ENCODE results near the gene SEMA4D. TPM values are rescaled to one million over a fixed set of nuclear protein-coding genes. Genes with fewer than 3 reads are reported as not detected.
A peak's percentile ranks its signal among the peaks of the same experiment; 100 is the strongest.

Gene SEMA4D
- total and polyA plus RNA-seq, 2 of the 13 experiments (the other 11 are each of a cell fraction or from before 2014, with no cell fraction given) = 0.13 to 0.16 TPM

DNA sequence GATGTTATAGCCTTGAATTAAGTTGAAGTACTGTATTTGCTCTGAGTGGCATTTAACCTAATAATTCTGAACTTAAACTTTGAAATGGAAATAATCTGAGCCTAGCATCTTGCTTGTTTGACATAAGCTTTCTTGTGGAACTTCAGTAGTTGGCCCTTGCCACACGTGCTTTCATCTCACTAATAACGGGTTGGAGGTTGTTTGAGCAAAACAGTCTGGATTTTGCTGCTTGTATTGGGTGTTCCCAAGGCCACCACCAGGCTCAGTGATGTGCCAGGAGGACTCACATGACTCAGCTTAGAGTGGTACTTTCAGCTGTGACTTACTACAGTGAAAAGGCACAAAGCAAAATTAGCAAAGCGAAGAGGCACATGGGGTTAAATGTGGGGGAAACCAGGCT is 143.9 kb downstream of the SEMA4D start (continued):
- no peak for TF ChIP-seq RAD21 (CRISPR knock-in tag; IDR thresholded peaks at IDR 0.05)
- no peak for TF ChIP-seq ZNF17 (CRISPR knock-in tag; IDR thresholded peaks at IDR 0.05)

DNA sequence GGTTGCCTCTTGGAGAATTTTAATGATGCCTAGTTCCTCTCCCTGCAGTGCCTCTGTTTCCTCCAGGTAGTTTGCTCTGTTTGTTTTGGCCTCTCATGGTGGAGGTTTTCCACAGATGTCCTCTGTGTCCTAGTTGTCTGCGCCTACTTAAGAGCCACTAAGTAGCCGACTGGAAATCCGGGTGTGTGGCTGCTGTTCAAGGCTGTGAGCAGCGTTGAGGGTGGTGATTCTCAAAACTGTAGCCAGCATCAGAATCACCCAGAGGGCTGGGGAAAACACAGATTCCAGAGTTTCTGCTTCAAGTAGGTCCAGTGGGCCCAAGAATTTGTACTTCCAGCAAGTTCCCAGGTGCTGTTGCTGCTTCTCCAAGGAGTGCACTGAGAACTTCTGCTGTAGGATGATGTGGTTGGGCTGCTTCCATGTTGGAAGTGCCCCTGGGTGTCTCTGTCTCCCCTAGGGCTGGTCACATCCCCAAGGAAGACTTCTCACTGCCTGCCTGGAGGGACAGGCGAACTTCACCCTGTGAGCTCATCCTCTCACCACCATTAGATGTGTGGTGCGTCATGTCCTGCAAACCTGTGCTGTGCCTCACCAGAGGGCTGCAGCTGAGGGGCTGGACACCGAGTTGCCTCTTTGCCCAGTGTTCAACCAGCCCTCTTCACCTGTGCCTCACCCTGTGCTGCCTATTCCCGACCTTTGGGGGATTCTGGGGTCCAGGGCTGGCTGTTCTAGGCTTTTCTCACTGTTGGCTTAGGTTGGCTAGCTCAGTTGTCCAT is 144.9 kb downstream of the SEMA4D start:
- Histone ChIP-seq H2AFZ (ENCODE audit: low read length) (no peak overlapping the region), H3K36me3 (replicated peaks in 1 of 2; ENCODE audit: control insufficient read depth in 1 of 2, insufficient read depth in 2 of 2, low read length in 2 of 2) (peaks cover 23 to 53% of the 10 kb centered on the region in 2 experiments), H3K27ac (ENCODE audit: extremely low read length, insufficient read depth, low read length) (no peak overlapping the region), H3K4me3 (replicated peaks in 1 of 3; ENCODE audit: insufficient read depth in 1 of 3, low read depth in 2 of 3, low read length in 3 of 3) (no peak overlapping the region), H3K9ac (ENCODE audit: insufficient read depth, low read depth, low read length) (no peak overlapping the region), H3K79me2 (ENCODE audit: insufficient read depth, low read length) (no peaks in the 10 kb centered on the region), H3K4me2 (ENCODE audit: low read depth, low read length) (no peak overlapping the region), H4K20me1 (ENCODE audit: insufficient read depth, low read length) (no peaks in the 10 kb centered on the region), H3K4me1 (ENCODE audit: insufficient read depth, low read length) (peaks cover 68% of the 10 kb centered on the region), H3K9me3 (ENCODE audit: low read length) (no peaks in the 10 kb centered on the region), H3K27me3 (ENCODE audit: control insufficient read depth in 1 of 2, insufficient read depth in 2 of 2, low read length in 2 of 2) (no peaks in the 10 kb centered on the region)
- WGBS (ENCODE audit: low lambda C conversion rate) = 94% methylated on average over 6 of the region's 8 CpGs
- no TSS peak for BruUV-seq (replicated peaks)
- CTCF ChIA-PET (ENCODE audit: low intra/inter-chr PET ratio, low total read pairs) = no interaction called here
- in situ Hi-C loops (cut with HindIII; ENCODE audit: extremely low pct_ligation_motif_present, low pct_unique_long_range_greater_than_20kb) = no loop called here
- FAIRE-seq (no peak), DNase-seq (ENCODE audit: low spot score) (no peak), ATAC-seq (no peak)
- POLR2A ChIA-PET = interaction anchor here (1.2 to 2.5 kb wide), 2 partner anchors 34 to 43 kb away, joined by 3 to 6 read pairs; partner anchors contain the start of genes CKS2 and SECISBP2
- TF ChIP-seq TMF1 (CRISPR knock-in tag; IDR thresholded peaks at IDR 0.05; ENCODE audit: low read depth) (no peak), ZNF33B (CRISPR knock-in tag; IDR thresholded peaks at IDR 0.05) (no peak), KDM6A (CRISPR knock-in tag; IDR thresholded peaks at IDR 0.05; ENCODE audit: low read depth) (no peak), ZNF501 (CRISPR knock-in tag; IDR thresholded peaks at IDR 0.05) (no peak), ZNF20 (CRISPR knock-in tag; IDR thresholded peaks at IDR 0.05) (no peak)
- TF ChIP-seq, protein P1, sequence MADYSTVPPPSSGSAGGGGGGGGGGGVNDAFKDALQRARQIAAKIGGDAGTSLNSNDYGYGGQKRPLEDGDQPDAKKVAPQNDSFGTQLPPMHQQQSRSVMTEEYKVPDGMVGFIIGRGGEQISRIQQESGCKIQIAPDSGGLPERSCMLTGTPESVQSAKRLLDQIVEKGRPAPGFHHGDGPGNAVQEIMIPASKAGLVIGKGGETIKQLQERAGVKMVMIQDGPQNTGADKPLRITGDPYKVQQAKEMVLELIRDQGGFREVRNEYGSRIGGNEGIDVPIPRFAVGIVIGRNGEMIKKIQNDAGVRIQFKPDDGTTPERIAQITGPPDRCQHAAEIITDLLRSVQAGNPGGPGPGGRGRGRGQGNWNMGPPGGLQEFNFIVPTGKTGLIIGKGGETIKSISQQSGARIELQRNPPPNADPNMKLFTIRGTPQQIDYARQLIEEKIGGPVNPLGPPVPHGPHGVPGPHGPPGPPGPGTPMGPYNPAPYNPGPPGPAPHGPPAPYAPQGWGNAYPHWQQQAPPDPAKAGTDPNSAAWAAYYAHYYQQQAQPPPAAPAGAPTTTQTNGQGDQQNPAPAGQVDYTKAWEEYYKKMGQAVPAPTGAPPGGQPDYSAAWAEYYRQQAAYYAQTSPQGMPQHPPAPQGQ (CRISPR knock-in tag; IDR thresholded peaks at IDR 0.05; ENCODE audit: borderline replicate concordance) = no peak
- TF ChIP-seq, protein P2, sequence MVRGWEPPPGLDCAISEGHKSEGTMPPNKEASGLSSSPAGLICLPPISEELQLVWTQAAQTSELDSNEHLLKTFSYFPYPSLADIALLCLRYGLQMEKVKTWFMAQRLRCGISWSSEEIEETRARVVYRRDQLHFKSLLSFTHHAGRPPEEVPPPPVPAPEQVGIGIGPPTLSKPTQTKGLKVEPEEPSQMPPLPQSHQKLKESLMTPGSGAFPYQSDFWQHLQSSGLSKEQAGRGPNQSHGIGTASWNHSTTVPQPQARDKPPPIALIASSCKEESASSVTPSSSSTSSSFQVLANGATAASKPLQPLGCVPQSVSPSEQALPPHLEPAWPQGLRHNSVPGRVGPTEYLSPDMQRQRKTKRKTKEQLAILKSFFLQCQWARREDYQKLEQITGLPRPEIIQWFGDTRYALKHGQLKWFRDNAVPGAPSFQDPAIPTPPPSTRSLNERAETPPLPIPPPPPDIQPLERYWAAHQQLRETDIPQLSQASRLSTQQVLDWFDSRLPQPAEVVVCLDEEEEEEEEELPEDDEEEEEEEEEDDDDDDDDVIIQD (CRISPR knock-in tag; IDR thresholded peaks at IDR 0.05; ENCODE audit: low read depth) = no peak
- TF ChIP-seq, protein P3, sequence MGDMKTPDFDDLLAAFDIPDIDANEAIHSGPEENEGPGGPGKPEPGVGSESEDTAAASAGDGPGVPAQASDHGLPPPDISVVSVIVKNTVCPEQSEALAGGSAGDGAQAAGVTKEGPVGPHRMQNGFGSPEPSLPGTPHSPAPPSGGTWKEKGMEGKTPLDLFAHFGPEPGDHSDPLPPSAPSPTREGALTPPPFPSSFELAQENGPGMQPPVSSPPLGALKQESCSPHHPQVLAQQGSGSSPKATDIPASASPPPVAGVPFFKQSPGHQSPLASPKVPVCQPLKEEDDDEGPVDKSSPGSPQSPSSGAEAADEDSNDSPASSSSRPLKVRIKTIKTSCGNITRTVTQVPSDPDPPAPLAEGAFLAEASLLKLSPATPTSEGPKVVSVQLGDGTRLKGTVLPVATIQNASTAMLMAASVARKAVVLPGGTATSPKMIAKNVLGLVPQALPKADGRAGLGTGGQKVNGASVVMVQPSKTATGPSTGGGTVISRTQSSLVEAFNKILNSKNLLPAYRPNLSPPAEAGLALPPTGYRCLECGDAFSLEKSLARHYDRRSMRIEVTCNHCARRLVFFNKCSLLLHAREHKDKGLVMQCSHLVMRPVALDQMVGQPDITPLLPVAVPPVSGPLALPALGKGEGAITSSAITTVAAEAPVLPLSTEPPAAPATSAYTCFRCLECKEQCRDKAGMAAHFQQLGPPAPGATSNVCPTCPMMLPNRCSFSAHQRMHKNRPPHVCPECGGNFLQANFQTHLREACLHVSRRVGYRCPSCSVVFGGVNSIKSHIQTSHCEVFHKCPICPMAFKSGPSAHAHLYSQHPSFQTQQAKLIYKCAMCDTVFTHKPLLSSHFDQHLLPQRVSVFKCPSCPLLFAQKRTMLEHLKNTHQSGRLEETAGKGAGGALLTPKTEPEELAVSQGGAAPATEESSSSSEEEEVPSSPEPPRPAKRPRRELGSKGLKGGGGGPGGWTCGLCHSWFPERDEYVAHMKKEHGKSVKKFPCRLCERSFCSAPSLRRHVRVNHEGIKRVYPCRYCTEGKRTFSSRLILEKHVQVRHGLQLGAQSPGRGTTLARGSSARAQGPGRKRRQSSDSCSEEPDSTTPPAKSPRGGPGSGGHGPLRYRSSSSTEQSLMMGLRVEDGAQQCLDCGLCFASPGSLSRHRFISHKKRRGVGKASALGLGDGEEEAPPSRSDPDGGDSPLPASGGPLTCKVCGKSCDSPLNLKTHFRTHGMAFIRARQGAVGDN (CRISPR knock-in tag; IDR thresholded peaks at IDR 0.05) = 0 out of 2 replicates have a peak, but pooled peaks have one; percentile 22
- intact Hi-C loops (cut with micrococcal nuclease; ENCODE audit: unreplicated experiment) = no loop called here
